ENCODE measurements around the gene KRTAP2-4. TPM values are rescaled to one million over a fixed set of nuclear protein-coding genes. Genes with fewer than 3 reads are reported as not detected.

The KRTAP2-4 gene
- total RNA-seq, 1 experiment from 2014 or later = 0.76 TPM

DNA sequence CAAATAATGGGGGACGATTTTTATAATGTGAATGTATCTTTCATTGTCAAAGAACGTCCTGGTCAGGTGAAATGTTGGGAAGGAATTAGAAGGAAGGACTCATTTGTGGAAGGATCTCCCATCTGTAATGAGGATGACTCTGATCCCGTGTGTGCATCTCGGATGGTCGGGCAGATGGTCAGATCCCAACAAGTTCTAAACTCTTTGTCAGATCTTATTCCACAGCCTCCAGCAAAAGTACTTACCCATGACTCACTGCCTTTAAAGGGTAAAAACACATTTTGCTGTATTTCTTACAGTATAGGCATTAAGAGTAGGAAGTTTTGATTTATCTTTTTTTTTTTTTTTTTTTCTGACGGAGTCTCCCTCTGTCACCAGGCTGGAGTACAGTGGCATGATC lies 32.8 kb upstream of the KRTAP2-4 start:
- no TSS peak for BruUV-seq (replicated peaks)
- DNase-seq (ENCODE audit: low read depth, low spot score) = no peak
- no peak overlapping the region for H3K4me2 ChIP-seq (ENCODE audit: low read length)
- RAD21 ChIA-PET (ENCODE audit: low non-redundant PET in 1 of 2, low total read pairs in 2 of 2, uncharacterized antibody in 2 of 2, unreplicated experiment in 2 of 2) = interaction anchor here in 1 of 2 experiments (0.6 kb wide), 1 partner anchor 11 kb away, joined by 3 read pairs; no protein-coding TSS in a partner anchor
- H3K36me3 ChIP-seq (ENCODE audit: control insufficient read depth in 1 of 2, insufficient read depth in 2 of 2, low read length in 2 of 2) = peaks cover 0 to 4% of the 10 kb centered on the region in 2 experiments; a peak in 1 of 4 replicates
- H3K27ac ChIP-seq (ENCODE audit: low read depth, low read length) = no peak overlapping the region
- peaks cover 0 to 5% of the 10 kb centered on the region in 2 experiments; a peak in 1 of 4 replicates for H3K9me3 ChIP-seq (ENCODE audit: control insufficient read depth in 1 of 2, insufficient read depth in 1 of 2, low read depth in 1 of 2, low read length in 2 of 2)
- no peaks in the 10 kb centered on the region for H3K79me2 ChIP-seq (ENCODE audit: insufficient read depth, low read length)
- intact Hi-C loops (cut with micrococcal nuclease) = no loop called here
- no peaks in the 10 kb centered on the region for H3K9me2 ChIP-seq (ENCODE audit: insufficient read depth)
- H3K4me3 ChIP-seq (replicated peaks in 1 of 2; ENCODE audit: low read depth in 1 of 2, low read length in 2 of 2) = no peak overlapping the region
- CTCF ChIA-PET = no interaction called here
- no peak for TF ChIP-seq ZNF274 (IDR thresholded peaks at IDR 0.05; ENCODE audit: low read depth, low read length)
- no peak for TF ChIP-seq ELF1 (IDR thresholded peaks at IDR 0.05; ENCODE audit: borderline replicate concordance, low read depth)
- TF ChIP-seq ZBTB33 (IDR thresholded peaks at IDR 0.05; ENCODE audit: extremely low read depth, insufficient replicate concordance, low read length) = no peak
- TF ChIP-seq, protein P1, sequence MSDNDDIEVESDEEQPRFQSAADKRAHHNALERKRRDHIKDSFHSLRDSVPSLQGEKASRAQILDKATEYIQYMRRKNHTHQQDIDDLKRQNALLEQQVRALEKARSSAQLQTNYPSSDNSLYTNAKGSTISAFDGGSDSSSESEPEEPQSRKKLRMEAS (IDR thresholded peaks at IDR 0.05) = no peak
- no peak for TF ChIP-seq TCF7L2 (IDR thresholded peaks at IDR 0.05; ENCODE audit: borderline replicate concordance, extremely low read depth, insufficient read depth, insufficient read length)
- no peak for TF ChIP-seq ZFX (IDR thresholded peaks at IDR 0.05)
- TF ChIP-seq EZH2phosphoT487 (IDR thresholded peaks at IDR 0.05; ENCODE audit: borderline replicate concordance) = no peak
- TF ChIP-seq REST (IDR thresholded peaks at IDR 0.05; ENCODE audit: low read depth) = no peak
- no peak for TF ChIP-seq POLR2A (IDR thresholded peaks at IDR 0.05; ENCODE audit: borderline replicate concordance, extremely low read depth, insufficient read depth, insufficient read length)
- TF ChIP-seq EZH2 (IDR thresholded peaks at IDR 0.05) = no peak
- TF ChIP-seq, protein P2, sequence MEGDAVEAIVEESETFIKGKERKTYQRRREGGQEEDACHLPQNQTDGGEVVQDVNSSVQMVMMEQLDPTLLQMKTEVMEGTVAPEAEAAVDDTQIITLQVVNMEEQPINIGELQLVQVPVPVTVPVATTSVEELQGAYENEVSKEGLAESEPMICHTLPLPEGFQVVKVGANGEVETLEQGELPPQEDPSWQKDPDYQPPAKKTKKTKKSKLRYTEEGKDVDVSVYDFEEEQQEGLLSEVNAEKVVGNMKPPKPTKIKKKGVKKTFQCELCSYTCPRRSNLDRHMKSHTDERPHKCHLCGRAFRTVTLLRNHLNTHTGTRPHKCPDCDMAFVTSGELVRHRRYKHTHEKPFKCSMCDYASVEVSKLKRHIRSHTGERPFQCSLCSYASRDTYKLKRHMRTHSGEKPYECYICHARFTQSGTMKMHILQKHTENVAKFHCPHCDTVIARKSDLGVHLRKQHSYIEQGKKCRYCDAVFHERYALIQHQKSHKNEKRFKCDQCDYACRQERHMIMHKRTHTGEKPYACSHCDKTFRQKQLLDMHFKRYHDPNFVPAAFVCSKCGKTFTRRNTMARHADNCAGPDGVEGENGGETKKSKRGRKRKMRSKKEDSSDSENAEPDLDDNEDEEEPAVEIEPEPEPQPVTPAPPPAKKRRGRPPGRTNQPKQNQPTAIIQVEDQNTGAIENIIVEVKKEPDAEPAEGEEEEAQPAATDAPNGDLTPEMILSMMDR (IDR thresholded peaks at IDR 0.05 in 2 of 3, conservative IDR thresholded peaks at IDR 0.05 in 1 of 3; ENCODE audit: borderline replicate concordance in 1 of 3, insufficient read depth in 1 of 3, low read depth in 2 of 3, low read length in 2 of 3) = no peak
- TF ChIP-seq SIN3A (IDR thresholded peaks at IDR 0.05; ENCODE audit: low read depth) = no peak
- H4K20me1 ChIP-seq (ENCODE audit: insufficient read depth) = no peaks in the 10 kb centered on the region
- H3K4me1 ChIP-seq (ENCODE audit: control insufficient read depth in 1 of 2, insufficient read depth in 2 of 2, low read length in 2 of 2) = peaks cover 0 to 27% of the 10 kb centered on the region in 2 experiments; a peak in 3 of 4 replicates
- POLR2A ChIA-PET = no interaction called here
- no peak overlapping the region for H2AFZ ChIP-seq (ENCODE audit: low read depth, low read length, poor library complexity, severe bottlenecking)
- no peak overlapping the region for H3K9ac ChIP-seq (ENCODE audit: low read length)
- no peaks in the 10 kb centered on the region for H3K27me3 ChIP-seq (ENCODE audit: insufficient read depth, low read length)
- no peak for ATAC-seq
